OCI-LY1 (cell line): ENCODE results near the gene SMOC2.

Experiments
- H2AFZ ChIP-seq: fragments of 200-600 bp; sonication (generic), shearing (Covaris generic); 2 replicates; pipeline ENCODE4 v1.6.0; 2014; ENCODE audit warnings: antibody characterized with exemption, mild to moderate bottlenecking, low read length
- H3F3A ChIP-seq: fragments of 200-600 bp; sonication (generic), shearing (Covaris generic); 2 replicates; pipeline ENCODE4 v1.6.0; 2014; ENCODE audit warnings: mild to moderate bottlenecking, antibody characterized with exemption, low read length, moderate library complexity; ENCODE audit not compliant: insufficient read depth
- H3K27ac ChIP-seq: fragments of 200-600 bp; sonication (generic); 2 replicates; pipeline ENCODE4 v1.5.1; 2014; ENCODE audit warnings: low read length, mixed run types, mild to moderate bottlenecking, low read depth; ENCODE audit not compliant: poor library complexity, severe bottlenecking
- H3K27me3 ChIP-seq: fragments of 200-600 bp; sonication (generic); 2 replicates; pipeline ENCODE4 v1.6.0; 2014; ENCODE audit warnings: antibody characterized with exemption, mild to moderate bottlenecking, low read length, moderate library complexity; ENCODE audit not compliant: insufficient read depth
- H3K36me3 ChIP-seq: fragments of 200-600 bp; sonication (generic); 2 replicates; pipeline ENCODE4 v1.6.1; 2014; ENCODE audit warnings: mild to moderate bottlenecking, antibody characterized with exemption, low read length, moderate library complexity, mixed read lengths; ENCODE audit not compliant: insufficient read depth
- H3K4me1 ChIP-seq: fragments of 200-600 bp; sonication (generic); 2 replicates; pipeline ENCODE4 v1.5.1; 2014; ENCODE audit warnings: mild to moderate bottlenecking, low read length, moderate library complexity; ENCODE audit not compliant: insufficient read depth, severe bottlenecking
- H3K4me2 ChIP-seq: fragments of 200-600 bp; sonication (generic), shearing (Covaris generic); 2 replicates; pipeline ENCODE4 v1.6.1; 2014; ENCODE audit warnings: low read length
- H3K4me3 ChIP-seq: fragments of 200-600 bp; sonication (generic); 2 replicates; pipeline ENCODE4 v1.5.1; 2014; ENCODE audit warnings: low read length, low read depth, mild to moderate bottlenecking, mixed read lengths; ENCODE audit not compliant: poor library complexity, severe bottlenecking
- H3K79me2 ChIP-seq: fragments of 200-600 bp; shearing (Covaris generic); 2 replicates; pipeline ENCODE4 v1.6.1; 2016; ENCODE audit warnings: mixed run types, low read length, mixed read lengths; ENCODE audit not compliant: insufficient read depth
- H3K9ac ChIP-seq: fragments of 200-600 bp; sonication (generic), shearing (Covaris generic); 2 replicates; pipeline ENCODE4 v1.6.1; 2014; ENCODE audit warnings: mild to moderate bottlenecking, low read length, mixed read lengths
- H3K9me2 ChIP-seq: fragments of 200-600 bp; sonication (generic), shearing (Covaris generic); 2 replicates; pipeline ENCODE4 v1.6.1; 2014; ENCODE audit warnings: low read depth, mild to moderate bottlenecking, low read length, mixed read lengths
- H3K9me3 ChIP-seq: fragments of 200-600 bp; shearing (Covaris generic); 2 replicates; pipeline ENCODE4 v1.6.1; 2014; ENCODE audit warnings: low read length, mixed read lengths
- H4K20me1 ChIP-seq: fragments of 200-600 bp; sonication (generic), shearing (Covaris generic); 2 replicates; pipeline ENCODE4 v1.6.0; 2016; ENCODE audit warnings: mild to moderate bottlenecking, low read length; ENCODE audit not compliant: insufficient read depth
- CTCF ChIP-seq: fragments of 200-600 bp; sonication (generic), shearing (Covaris generic); IDR thresholded peaks from 2 replicates; pipeline ENCODE4 v1.5.1; 2017; ENCODE audit warnings: mild to moderate bottlenecking, antibody characterized with exemption, low read length, moderate library complexity, mixed read lengths
- EZH2 ChIP-seq: fragments of 200-600 bp; sonication (generic), shearing (Covaris generic); IDR thresholded peaks from 2 replicates; pipeline ENCODE4 v1.8.0; 2017; ENCODE audit warnings: borderline replicate concordance, mixed run types, mild to moderate bottlenecking, antibody characterized with exemption, low read length, moderate library complexity, mixed read lengths

SMOC2 gene

DNA sequence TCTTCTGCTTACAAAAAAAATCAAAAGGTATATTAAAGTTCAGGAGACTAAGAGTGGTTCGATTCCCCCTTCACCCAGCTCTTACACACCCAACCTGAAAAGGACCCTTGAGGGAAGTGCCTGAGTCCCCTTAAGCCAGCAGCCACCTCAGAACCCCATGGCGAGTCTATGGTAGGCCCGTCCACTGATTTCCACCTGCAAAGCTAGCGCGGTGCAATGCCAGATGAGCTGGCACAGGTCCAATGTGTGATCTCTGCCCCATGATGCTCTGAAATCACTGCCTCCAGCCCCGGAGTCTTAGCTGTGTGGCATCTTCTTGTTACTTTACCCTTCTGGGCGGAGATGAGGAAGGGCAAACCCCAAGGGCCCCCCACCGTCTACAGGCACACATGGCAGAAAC, 109.3 kb downstream of the SMOC2 start:
- Histone ChIP-seq H3K27ac (no peak overlapping the region), H3K4me1 (no peaks in the 10 kb centered on the region), H3K4me2 (no peak overlapping the region), H3K9me3 (no peaks in the 10 kb centered on the region), H3K79me2 (no peaks in the 10 kb centered on the region), H4K20me1 (no peaks in the 10 kb centered on the region), H3K36me3 (no peaks in the 10 kb centered on the region), H2AFZ (no peak overlapping the region), H3F3A (no peaks in the 10 kb centered on the region), H3K9me2 (no peaks in the 10 kb centered on the region), H3K4me3 (no peak overlapping the region), H3K27me3 (no peaks in the 10 kb centered on the region), H3K9ac (no peak overlapping the region)
- TF ChIP-seq EZH2 (no peak), CTCF (no peak)

DNA sequence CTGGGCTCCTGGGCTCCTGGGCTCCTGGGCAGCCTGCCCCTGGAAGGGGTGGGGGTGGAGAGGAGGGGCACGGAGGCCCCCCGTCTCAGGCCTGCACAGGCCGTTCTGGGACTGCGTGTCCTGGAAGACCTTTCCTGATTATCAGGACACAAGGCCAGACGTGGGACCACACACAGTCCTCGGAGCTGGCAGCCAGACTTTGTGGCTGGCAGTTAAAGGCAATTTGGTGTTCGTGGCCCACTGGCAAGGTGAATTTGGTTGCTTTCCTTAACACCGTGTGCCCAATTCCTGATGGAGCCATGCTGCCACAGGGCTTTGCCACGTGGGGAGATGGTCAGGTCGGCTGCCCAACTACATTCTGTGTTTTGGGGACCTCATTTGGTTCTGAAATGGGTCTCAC, 113.5 kb downstream of the SMOC2 start:
- no peaks in the 10 kb centered on the region for H3K9me3 ChIP-seq
- H2AFZ ChIP-seq, result no peak overlapping the region
- H3K9ac ChIP-seq, result no peak overlapping the region
- H3K79me2 ChIP-seq, result no peaks in the 10 kb centered on the region
- H3K4me3 ChIP-seq, result no peak overlapping the region
- H3K4me1 ChIP-seq, result no peaks in the 10 kb centered on the region
- H3K4me2 ChIP-seq, result no peak overlapping the region
- no peaks in the 10 kb centered on the region for H3K9me2 ChIP-seq
- no peaks in the 10 kb centered on the region for H3K27me3 ChIP-seq
- no peaks in the 10 kb centered on the region for H4K20me1 ChIP-seq
- no peaks in the 10 kb centered on the region for H3K36me3 ChIP-seq
- no peak for TF ChIP-seq EZH2
- no peak for TF ChIP-seq CTCF
- H3F3A ChIP-seq, result no peaks in the 10 kb centered on the region
- no peak overlapping the region for H3K27ac ChIP-seq

GRCh38 chr6:168554898-168555617, 114.1 kb downstream of the SMOC2 start:
- H3K4me3 ChIP-seq, result no peak overlapping the region
- TF ChIP-seq EZH2 (no peak), CTCF (no peak)
- no peak overlapping the region for H3K9ac ChIP-seq
- H3F3A ChIP-seq, result no peaks in the 10 kb centered on the region
- no peaks in the 10 kb centered on the region for H3K79me2 ChIP-seq
- no peaks in the 10 kb centered on the region for H4K20me1 ChIP-seq
- H3K27me3 ChIP-seq, result no peaks in the 10 kb centered on the region
- no peak overlapping the region for H3K27ac ChIP-seq
- H3K4me2 ChIP-seq, result no peak overlapping the region
- H2AFZ ChIP-seq, result no peak overlapping the region
- H3K36me3 ChIP-seq, result no peaks in the 10 kb centered on the region
- no peaks in the 10 kb centered on the region for H3K9me3 ChIP-seq
- no peaks in the 10 kb centered on the region for H3K4me1 ChIP-seq
- H3K9me2 ChIP-seq, result no peaks in the 10 kb centered on the region
